ENCODE measurements around the gene TFB2M. TPM values are rescaled to one million over a fixed set of nuclear protein-coding genes. Genes with fewer than 3 reads are reported as not detected.

TFB2M gene
- total and polyA plus RNA-seq, 2 of the 13 experiments (the other 11 are each of a cell fraction or from before 2014, with no cell fraction given), result 15.7 to 31.4 TPM

GRCh38 chr1:246526380-246526779 lies 39.7 kb downstream of the TFB2M start:
- Histone ChIP-seq H2AFZ (ENCODE audit: low read length) (no peak overlapping the region), H3K79me2 (ENCODE audit: insufficient read depth, low read length) (no peaks in the 10 kb centered on the region), H3K4me2 (ENCODE audit: low read depth, low read length) (peak overlapping the region; percentile 63; the same call in 1 of the 2 replicates), H3K4me1 (ENCODE audit: insufficient read depth, low read length) (peaks cover 30% of the 10 kb centered on the region), H3K4me3 (replicated peaks in 1 of 3; ENCODE audit: insufficient read depth in 1 of 3, low read depth in 2 of 3, low read length in 3 of 3) (no peak overlapping the region), H3K36me3 (replicated peaks in 1 of 2; ENCODE audit: control insufficient read depth in 1 of 2, insufficient read depth in 2 of 2, low read length in 2 of 2) (no peaks in the 10 kb centered on the region), H3K27ac (ENCODE audit: extremely low read length, insufficient read depth, low read length) (no peak overlapping the region), H4K20me1 (ENCODE audit: insufficient read depth, low read length) (no peaks in the 10 kb centered on the region), H3K27me3 (ENCODE audit: control insufficient read depth in 1 of 2, insufficient read depth in 2 of 2, low read length in 2 of 2) (peaks cover 3 to 4% of the 10 kb centered on the region in 2 experiments; a peak in 2 of 5 replicates), H3K9me3 (ENCODE audit: low read length) (peaks cover 11% of the 10 kb centered on the region), H3K9ac (ENCODE audit: insufficient read depth, low read depth, low read length) (no peak overlapping the region)
- WGBS (ENCODE audit: low lambda C conversion rate), result 35% methylated on average over 4 of the region's 4 CpGs
- no peak for FAIRE-seq
- intact Hi-C loops (cut with micrococcal nuclease; ENCODE audit: unreplicated experiment) (no loop called here), in situ Hi-C loops (cut with HindIII; ENCODE audit: extremely low pct_ligation_motif_present, low pct_unique_long_range_greater_than_20kb) (no loop called here)
- POLR2A ChIA-PET, result interaction anchor here (2.3 kb wide), 1 partner anchor 14 kb away, joined by 5 read pairs; no protein-coding TSS in a partner anchor
- no TSS peak for BruUV-seq (replicated peaks)
- CTCF ChIA-PET (ENCODE audit: low intra/inter-chr PET ratio, low total read pairs), result no interaction called here
- ATAC-seq, result no peak
- no peak for DNase-seq (ENCODE audit: low spot score)
- TF ChIP-seq ZNF101 (CRISPR knock-in tag; IDR thresholded peaks at IDR 0.05; ENCODE audit: borderline replicate concordance, low read depth), result no peak
- TF ChIP-seq PATZ1 (CRISPR knock-in tag; IDR thresholded peaks at IDR 0.05), result no peak
- no peak for TF ChIP-seq ZBTB4 (CRISPR knock-in tag; IDR thresholded peaks at IDR 0.05; ENCODE audit: borderline replicate concordance)
- no peak for TF ChIP-seq MEIS2 (CRISPR knock-in tag; IDR thresholded peaks at IDR 0.05)
- TF ChIP-seq ZNF598 (CRISPR knock-in tag; IDR thresholded peaks at IDR 0.05; ENCODE audit: borderline replicate concordance), result no peak
- no peak for TF ChIP-seq ZNF784 (CRISPR knock-in tag; IDR thresholded peaks at IDR 0.05; ENCODE audit: borderline replicate concordance)
- TF ChIP-seq AGO2 (optimal IDR thresholded peaks at IDR 0.05; ENCODE audit: low read depth, low read length), result no peak
- no peak for TF ChIP-seq ZNF672 (CRISPR knock-in tag; IDR thresholded peaks at IDR 0.05)
- no peak for TF ChIP-seq NR2C2 (CRISPR knock-in tag; IDR thresholded peaks at IDR 0.05; ENCODE audit: borderline replicate concordance)
- no peak for TF ChIP-seq TFAP4 (IDR thresholded peaks at IDR 0.05; ENCODE audit: borderline replicate concordance, low read depth)
- TF ChIP-seq HNF1A (IDR thresholded peaks at IDR 0.05; ENCODE audit: low read depth), result no peak
- no peak for TF ChIP-seq HNF1A (CRISPR knock-in tag; IDR thresholded peaks at IDR 0.05; ENCODE audit: borderline replicate concordance)
- TF ChIP-seq TCF7 (IDR thresholded peaks at IDR 0.05; ENCODE audit: low read depth), result no peak
